GM12878 (cell line): ENCODE measurements around the gene TSTD2. TPM values are rescaled to one million over a fixed set of nuclear protein-coding genes. Genes with fewer than 3 reads are reported as not detected.

Experiments
- ATAC-seq: fragments of 200-7000 bp; cut with Tn5 transposase; 3 replicates; pipeline ENCODE4 v1.9.1; 2020; ENCODE audit warnings: mild to moderate bottlenecking, moderate library complexity
- BruUV-seq: library from RNA; stranded (reverse); fragments of 400-500 nt; replicated peaks from 2 replicates; lab custom pipeline; 2021; lab: Mats Ljungman, UMichigan
- CTCF ChIA-PET: fragments of 300-600 bp; sonication (Branson Sonifier 250); formaldehyde crosslinking; extraction: SDS; loops from one replicate; lab custom pipeline; 2021; ENCODE audit warnings: inconsistent platforms; lab: Yijun Ruan, JAX
- POLR2A ChIA-PET: fragments of 350-600 bp; formaldehyde crosslinking; extraction: SDS; loops from one replicate; lab custom pipeline; 2021; ENCODE audit warnings: inconsistent platforms; lab: Charles Lee
- RAD21 ChIA-PET: fragments of 300-600 bp; sonication (Branson Sonifier 250); formaldehyde crosslinking; loops from one replicate; lab custom pipeline; 2023; ENCODE audit warnings: antibody characterized with exemption; ENCODE audit not compliant: unreplicated experiment; lab: Charles Lee
- SMC1A ChIA-PET: fragments of 300-600 bp; sonication (Branson Sonifier 250); formaldehyde crosslinking; loops from one replicate; lab custom pipeline; 2023; ENCODE audit not compliant: unreplicated experiment, uncharacterized antibody; lab: Charles Lee
- DNase-seq: peaks from one replicate; pipeline ENCODE4 v3.0.0-alpha.2; 2011; ENCODE audit warnings: low read depth, low spot score
- FAIRE-seq: peaks from 3 replicates; lab custom pipeline; 2011; peaks lifted over from hg19 to GRCh38; lab: Jason Lieb, UNC
- H2AFZ ChIP-seq: 2 replicates; pipeline ENCODE4 v1.6.0; 2011; ENCODE audit warnings: low read depth, low read length, control low read depth; ENCODE audit not compliant: control insufficient read depth
- H3K27ac ChIP-seq: 2 replicates; pipeline ENCODE4 v1.5.1; 2011; ENCODE audit warnings: control low read depth; ENCODE audit not compliant: control insufficient read depth, insufficient read depth
- H3K27me3 ChIP-seq, 2 experiments: replicated peaks in 1 of 2; 2 replicates each; pipeline versions ENCODE4 v1.6.0 to v1.6.1; 2011; ENCODE audit warnings: low read length in 1 of 2; ENCODE audit not compliant: control insufficient read depth in 2 of 2, insufficient read depth in 2 of 2
- H3K36me3 ChIP-seq, 2 experiments: 2 replicates each; pipeline ENCODE4 v1.5.1; 2011; ENCODE audit warnings: low read length in 1 of 2; ENCODE audit not compliant: control insufficient read depth in 2 of 2, insufficient read depth in 2 of 2
- H3K4me1 ChIP-seq: 2 replicates; pipeline ENCODE4 v1.6.1; 2011; ENCODE audit warnings: mild to moderate bottlenecking, low read length, moderate library complexity, mixed read lengths; ENCODE audit not compliant: control insufficient read depth, insufficient read depth
- H3K4me2 ChIP-seq: 2 replicates; pipeline ENCODE4 v1.6.0; 2011; ENCODE audit warnings: control low read depth; ENCODE audit not compliant: control insufficient read depth, insufficient read depth
- H3K4me3 ChIP-seq: fragments of 200-600 bp; sonication (generic); 2 replicates; pipeline ENCODE4 v1.5.1; 2016
- H3K79me2 ChIP-seq: 2 replicates; pipeline ENCODE4 v1.6.0; 2011; ENCODE audit warnings: low read length; ENCODE audit not compliant: control insufficient read depth, insufficient read depth
- H3K9ac ChIP-seq: 2 replicates; pipeline ENCODE4 v1.8.0; 2011; ENCODE audit warnings: low read length, control low read depth, mixed read lengths; ENCODE audit not compliant: control insufficient read depth, insufficient read depth
- H3K9me3 ChIP-seq: replicated peaks from 3 replicates; pipeline ENCODE4 v1.5.1; 2011; ENCODE audit warnings: mild to moderate bottlenecking, low read length; ENCODE audit not compliant: control insufficient read depth, insufficient read depth
- H4K20me1 ChIP-seq: 2 replicates; pipeline ENCODE4 v1.6.0; 2011; ENCODE audit not compliant: control insufficient read depth, insufficient read depth
- ATF2 ChIP-seq: IDR thresholded peaks from 2 replicates; pipeline ENCODE4 v1.6.1; 2012; ENCODE audit warnings: low read length, inconsistent platforms
- BMI1 ChIP-seq: fragments of 450-650 bp; IDR thresholded peaks from 2 replicates; pipeline ENCODE4 v1.6.1; 2016; ENCODE audit warnings: mild to moderate bottlenecking, moderate library complexity, borderline replicate concordance
- CEBPB ChIP-seq, 2 experiments: fragments of 150-350 bp in 1 of 2; IDR thresholded peaks; 2 replicates each; pipeline ENCODE4 v1.6.1; 2012 to 2014; ENCODE audit warnings: low read depth in 2 of 2, low read length in 2 of 2, borderline replicate concordance in 1 of 2, inconsistent platforms in 1 of 2
- CHD4 ChIP-seq: fragments of 200-600 bp; sonication (generic); IDR thresholded peaks from 2 replicates; pipeline ENCODE4 v1.6.1; 2016; ENCODE audit warnings: mild to moderate bottlenecking
- EED ChIP-seq: sonication (generic); IDR thresholded peaks from 2 replicates; pipeline ENCODE4 v1.6.1; 2016; ENCODE audit warnings: antibody characterized with exemption, low read depth
- IRF4 ChIP-seq: IDR thresholded peaks from 2 replicates; pipeline ENCODE4 v1.6.1; 2011; ENCODE audit warnings: low read depth, low read length
- KAT2A ChIP-seq: conservative IDR thresholded peaks from 2 replicates; pipeline ENCODE4 v1.6.1; 2011; ENCODE audit warnings: low read depth, low read length; ENCODE audit not compliant: control insufficient read depth
- NBN ChIP-seq: fragments of 450-650 bp; IDR thresholded peaks from 2 replicates; pipeline ENCODE4 v1.6.1; 2016
- NKRF ChIP-seq: fragments of 450-650 bp; conservative IDR thresholded peaks from 2 replicates; pipeline ENCODE4 v1.6.1; 2017; ENCODE audit warnings: mild to moderate bottlenecking, moderate library complexity
- NR2C2 ChIP-seq: IDR thresholded peaks from 2 replicates; pipeline ENCODE4 v1.6.1; 2011; ENCODE audit warnings: borderline replicate concordance, low read depth; ENCODE audit not compliant: control insufficient read depth, insufficient read length
- NR2F1 ChIP-seq: fragments of 450-650 bp; conservative IDR thresholded peaks from 2 replicates; pipeline ENCODE4 v1.6.1; 2017; ENCODE audit warnings: mild to moderate bottlenecking
- PAX5 ChIP-seq: IDR thresholded peaks from 2 replicates; pipeline ENCODE4 v1.6.1; 2011; ENCODE audit warnings: low read depth, low read length, borderline replicate concordance
- PKNOX1 ChIP-seq: fragments of 450-650 bp; IDR thresholded peaks from 2 replicates; pipeline ENCODE4 v1.6.1; 2016; ENCODE audit warnings: mild to moderate bottlenecking
- RAD51 ChIP-seq: fragments of 450-650 bp; IDR thresholded peaks from 2 replicates; pipeline ENCODE4 v1.6.1; 2016; ENCODE audit warnings: moderate library complexity, mild to moderate bottlenecking, inconsistent platforms
- SIN3A ChIP-seq: IDR thresholded peaks from 2 replicates; pipeline ENCODE4 v1.6.1; 2012; ENCODE audit warnings: low read depth, low read length, improper control_type of control experiment
- SMAD1 ChIP-seq: fragments of 450-650 bp; IDR thresholded peaks from 2 replicates; pipeline ENCODE4 v1.6.1; 2018; ENCODE audit warnings: mild to moderate bottlenecking, low read depth; ENCODE audit not compliant: partially characterized antibody
- SREBF2 ChIP-seq: IDR thresholded peaks from 2 replicates; pipeline ENCODE4 v1.6.1; 2012; ENCODE audit warnings: mild to moderate bottlenecking, low read length
- TAF1 ChIP-seq: IDR thresholded peaks from 2 replicates; pipeline ENCODE4 v1.6.1; 2011; ENCODE audit warnings: mild to moderate bottlenecking, low read depth, low read length, borderline replicate concordance
- TARDBP ChIP-seq: IDR thresholded peaks from 2 replicates; pipeline ENCODE4 v1.6.1; 2016; ENCODE audit warnings: borderline replicate concordance
- WGBS: methylation state at CpG from one replicate; pipeline ENCODE4 v1.1.6; 2016; ENCODE audit warnings: low lambda C conversion rate; ENCODE audit not compliant: insufficient replicate concordance, insufficient coverage; ENCODE audit errors: missing lambda C conversion rate; 5-methylcytosine and 5-hydroxymethylcytosine counted together
- in situ Hi-C: fragments of 300-500 bp; cut with MboI; formaldehyde crosslinking; loops from 9 replicates; pipeline ENCODE4 v1.14.3; 2018; ENCODE audit warnings: mixed read lengths
- intact Hi-C: fragments of 100-400 bp; cut with micrococcal nuclease; formaldehyde crosslinking; loops from one replicate; pipeline ENCODE4 v1.14.2; 2022; ENCODE audit not compliant: unreplicated experiment
- polyA plus RNA-seq, 11 experiments: library from polyadenylated mRNA; depleted of rRNA in 4 of 11; unstranded in 6 of 11; stranded (reverse) in 5 of 11; fragments of >200 nt; fragmentation: Nextera tagmentation in 4 of 11; fragmentation: Illumina TruSeq in 1 of 11; extraction: Ambion mirVana in 4 of 11; extraction: Trizol in 1 of 11; gene quantifications; 1 replicate in 1 of 11; 2 replicates in 10 of 11; pipeline versions ENCODE4 v1.2.1 to v1.2.3, GENCODE V29; 2011 to 2016; ENCODE audit warnings: inconsistent platforms in 2 of 11, missing spikeins in 2 of 11, low read depth in 1 of 11
- total RNA-seq, 4 experiments: library from RNA; depleted of rRNA in 3 of 4; stranded (reverse); fragments of >200 nt in 3 of 4; fragmentation: Illumina TruSeq in 1 of 4; extraction: Trizol in 1 of 4; gene quantifications; 2 replicates each; pipeline versions ENCODE4 v1.2.1 to v1.2.3, GENCODE V29; 2013 to 2021

TSTD2 gene
- total and polyA plus RNA-seq, 10 of the 15 experiments (the other 5 are each of a cell fraction or from before 2014, with no cell fraction given): 5.0 to 30.6 (median 14.1) TPM

- POLR2A ChIA-PET: interaction anchor here (0.5 to 1.9 kb wide), 9 partner anchors 10 to 714 kb away, joined by 3 to 13 read pairs (median 5); partner anchors contain the start of gene TMOD1
- Histone ChIP-seq H2AFZ (no peak overlapping the region), H3K4me3 (no peak overlapping the region), H3K4me1 (peaks cover 7% of the 10 kb centered on the region; the same call in 1 of the 2 replicates), H3K79me2 (no peaks in the 10 kb centered on the region), H4K20me1 (no peaks in the 10 kb centered on the region), H3K4me2 (no peak overlapping the region), H3K27ac (no peak overlapping the region), H3K9me3 (no peaks in the 10 kb centered on the region), H3K9ac (no peak overlapping the region), H3K36me3 (peaks cover 13% of the 10 kb centered on the region in 2 experiments), H3K27me3 (no peaks in the 10 kb centered on the region)
- BruUV-seq: no TSS peak
- CTCF ChIA-PET: interaction anchor here (0.7 to 17.1 kb wide), 53 partner anchors 8 to 743 kb away, joined by 3 to 573 read pairs (median 8); partner anchors contain the start of genes NCBP1, TMOD1, TSTD2 and XPA
- RAD21 ChIA-PET: interaction anchor here (0.8 to 13.2 kb wide), 30 partner anchors 8 to 743 kb away, joined by 3 to 306 read pairs (median 5); partner anchors contain the start of genes NCBP1, TDRD7, TMOD1 and TSTD2
- no peak for FAIRE-seq
- SMC1A ChIA-PET: interaction anchor here (1.0 to 16.6 kb wide), 36 partner anchors 11 to 743 kb away, joined by 3 to 377 read pairs (median 7); partner anchors contain the start of genes TDRD7 and TMOD1
- intact Hi-C loops (loop anchor here (2.0 to 10.0 kb wide), 4 partner anchors 71 to 742 kb away; partner anchors contain the start of genes TDRD7 and TMOD1), in situ Hi-C loops (no loop called here)
- WGBS: 90% methylated on average over 7 of the region's 7 CpGs
- DNase-seq: no peak
- no peak for TF ChIP-seq SMAD1
- TF ChIP-seq SIN3A: no peak
- no peak for TF ChIP-seq NBN
- TF ChIP-seq TAF1: no peak
- no peak for TF ChIP-seq PKNOX1
- TF ChIP-seq BMI1: no peak
- no peak for TF ChIP-seq NR2F1
- TF ChIP-seq EED: no peak
- no peak for TF ChIP-seq SREBF2
- TF ChIP-seq TARDBP: no peak
- no peak for TF ChIP-seq ATF2
- no peak for TF ChIP-seq CEBPB (IDR thresholded peaks at IDR 0.05; ENCODE audit: borderline replicate concordance in 1 of 2, low read depth in 2 of 2, low read length in 2 of 2)
- no peak for TF ChIP-seq NKRF
- no peak for TF ChIP-seq RAD51
- TF ChIP-seq CHD4: no peak
- no peak for TF ChIP-seq KAT2A
- TF ChIP-seq NR2C2: no peak
- TF ChIP-seq IRF4: no peak
- TF ChIP-seq PAX5: no peak
- 0 out of 3 replicates have a peak, but pooled peaks have one; percentile 12 for ATAC-seq
Measured at GRCh38 chr9:97599314-97599846, 33.8 kb downstream of the TSTD2 start.
